ENCODE data around the gene NHEJ1.

The NHEJ1 gene

GRCh38 chr2:219028996-219029828 is 131.4 kb downstream of the NHEJ1 start:
- no peak for DNase-seq (ENCODE audit: low read depth)

GRCh38 chr2:219028141-219028540 is 132.5 kb downstream of the NHEJ1 start:
- DNase-seq (ENCODE audit: low read depth), result no peak

GRCh38 chr2:219027511-219028055 is 133.0 kb downstream of the NHEJ1 start:
- DNase-seq (ENCODE audit: low read depth), result no peak

- no peak for DNase-seq (ENCODE audit: low read depth)
These were observed 133.7 kb downstream of the NHEJ1 start for GRCh38 chr2:219026946-219027345.

- peak; percentile 5 for DNase-seq (ENCODE audit: low read depth)
These were observed 134.7 kb downstream of the NHEJ1 start for GRCh38 chr2:219025637-219026585.

Data from stromal cell of bone marrow (primary cell).